ENCODE measurements around the gene GALNT9. TPM values are rescaled to one million over a fixed set of nuclear protein-coding genes. Genes with fewer than 3 reads are reported as not detected.
"Not testable (repeated sequence)": the region's sequence is repeated elsewhere in the genome, so short reads cannot be mapped to it uniquely, and the experiment has no call there.

The GALNT9 gene
- polyA plus RNA-seq, 1 donor: 7.3 TPM

- DNase-seq: no peak
Observed at GRCh38 chr12:132251310-132251709, 78.1 kb downstream of the GALNT9 start.

- no peak for DNase-seq
Observed at GRCh38 chr12:132250707-132251106, 78.7 kb downstream of the GALNT9 start.

DNA sequence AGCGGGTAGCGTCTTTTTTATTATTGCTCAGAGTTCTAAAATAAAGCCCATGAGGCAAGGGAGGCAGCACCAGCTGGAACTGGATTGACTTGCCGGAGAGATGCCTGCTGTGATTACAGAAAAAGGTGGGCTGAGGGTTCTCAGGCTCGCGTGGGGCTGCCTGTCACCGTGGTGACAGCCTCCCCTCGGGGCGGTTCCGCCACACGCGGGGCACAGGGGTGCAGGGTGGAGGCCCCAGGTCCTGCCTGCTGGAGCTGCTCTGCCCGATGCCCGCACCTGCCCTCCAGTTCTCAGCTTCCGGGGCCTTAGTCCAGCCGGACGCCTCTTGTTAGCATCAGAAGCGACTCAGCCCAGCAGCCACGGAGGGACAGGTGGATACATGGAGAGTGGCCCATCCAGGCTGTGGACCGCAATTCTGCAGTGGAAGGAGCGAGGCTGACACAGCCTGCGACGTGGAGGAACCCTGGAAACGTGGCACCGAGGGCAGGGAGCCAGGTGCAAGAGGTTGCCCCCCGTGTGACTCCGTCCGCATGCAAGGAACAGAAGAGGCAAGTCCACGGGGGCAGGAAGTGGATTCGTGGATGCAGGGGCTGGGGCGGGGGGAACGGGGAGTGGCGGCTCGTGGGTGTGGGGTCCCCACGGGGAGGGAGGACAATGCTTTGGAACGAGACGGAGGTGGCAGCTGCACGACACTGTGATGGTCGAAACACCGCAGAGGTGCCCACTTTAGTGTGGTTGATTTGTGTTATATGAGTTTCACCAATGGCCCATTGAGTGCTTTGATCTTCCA lies 79.5 kb downstream of the GALNT9 start:
- DNase-seq: no peak

- no peak for DNase-seq
Observed at GRCh38 chr12:132248453-132249167, 80.8 kb downstream of the GALNT9 start.

DNA sequence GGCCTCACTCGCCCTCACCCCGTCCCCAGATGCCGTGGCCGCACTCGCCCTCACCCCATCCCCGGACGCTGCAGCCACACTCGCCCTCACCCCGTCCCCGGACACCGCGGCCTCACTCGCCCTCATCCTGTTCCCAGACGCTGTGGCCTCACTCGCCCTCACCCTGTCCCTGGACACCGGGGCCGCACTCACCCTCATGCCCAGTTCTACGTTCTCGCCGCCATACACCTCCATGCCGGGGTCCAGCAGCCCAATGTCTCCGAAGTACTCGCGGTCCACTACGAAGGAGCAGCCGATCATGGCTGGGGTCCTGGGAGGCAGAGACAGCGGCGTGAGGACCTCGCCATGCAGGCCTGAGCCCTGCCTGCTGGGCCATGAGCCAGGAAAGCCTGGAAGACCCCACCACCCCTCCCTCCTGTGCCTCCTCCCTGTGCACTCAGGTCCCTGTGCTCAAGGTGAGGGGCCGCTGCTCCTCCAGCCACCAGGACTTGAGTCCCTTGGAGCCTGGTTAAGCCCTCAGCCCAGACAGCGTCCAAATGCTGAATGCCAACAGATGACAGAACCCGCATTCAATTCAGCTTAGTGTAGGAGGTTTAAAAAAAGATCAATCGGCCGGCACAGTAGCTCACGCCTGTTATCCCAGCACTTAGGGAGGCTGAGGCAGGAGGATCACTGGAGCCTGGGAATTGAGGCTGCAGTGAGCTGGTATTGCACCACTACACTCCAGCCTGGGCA lies 81.5 kb downstream of the GALNT9 start:
- DNase-seq: no peak

DNA sequence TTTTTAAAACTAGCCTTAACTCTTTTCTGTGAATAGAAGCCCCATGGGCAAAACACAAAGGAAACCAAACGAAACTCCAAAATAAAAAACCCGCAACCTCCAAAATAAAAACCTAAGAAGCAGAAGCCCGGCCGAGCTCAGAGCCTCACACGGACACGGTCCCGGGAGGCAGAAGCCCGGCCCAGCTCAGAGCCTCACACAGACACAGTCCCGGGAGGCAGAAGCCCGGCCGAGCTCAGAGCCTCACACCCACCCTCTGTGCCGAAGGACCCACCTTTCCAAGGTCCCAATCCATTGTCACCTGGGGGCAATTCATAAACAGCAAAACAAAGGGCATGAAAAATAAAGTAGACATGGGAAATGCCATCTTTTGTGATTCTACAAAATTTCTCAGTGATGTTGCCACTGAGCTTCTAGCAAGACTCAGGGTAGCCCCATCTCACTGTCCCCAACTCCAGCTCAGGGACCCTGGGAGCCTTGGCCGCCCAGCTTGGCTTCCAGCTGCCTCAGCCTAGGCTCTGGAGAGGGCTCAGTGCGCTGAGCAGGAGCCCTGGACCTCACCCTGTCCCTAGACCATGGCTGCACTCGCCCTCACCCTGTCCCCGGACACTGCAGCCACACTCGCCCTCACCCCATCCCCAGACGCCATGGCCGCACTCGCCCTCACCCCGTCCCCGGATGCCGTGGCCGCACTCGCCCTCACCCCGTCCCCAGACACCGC lies 82.2 kb downstream of the GALNT9 start:
- no peak for DNase-seq

DNA sequence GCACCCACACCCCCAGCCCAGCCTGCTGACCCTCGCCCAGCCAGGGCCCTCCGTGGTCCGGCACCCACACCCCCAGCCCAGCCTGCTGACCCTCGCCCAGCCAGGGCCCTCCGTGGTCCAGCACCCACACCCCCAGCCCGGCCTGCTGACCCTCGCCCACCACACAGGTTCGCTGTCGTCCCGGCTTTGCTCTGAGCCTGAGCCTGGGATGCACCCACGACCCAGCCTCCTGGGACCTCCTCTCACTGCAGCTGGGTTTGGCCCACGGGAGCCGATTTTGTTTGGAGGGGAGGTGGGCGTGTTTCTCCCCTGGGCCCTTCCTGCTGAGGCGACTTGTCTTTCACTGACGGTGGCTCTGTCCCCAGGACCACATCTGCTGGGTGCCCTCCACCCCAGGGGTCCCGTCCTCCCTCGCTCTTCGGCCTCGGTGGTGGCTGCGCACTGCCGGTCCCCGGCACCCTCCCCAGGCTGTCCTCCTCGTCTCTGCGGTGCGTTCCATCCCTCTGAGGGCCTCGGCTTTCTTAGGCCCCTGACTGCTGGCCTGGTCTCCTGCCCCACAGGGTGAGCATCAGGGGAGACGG lies 83.8 kb downstream of the GALNT9 start:
- no peak for DNase-seq

DNA sequence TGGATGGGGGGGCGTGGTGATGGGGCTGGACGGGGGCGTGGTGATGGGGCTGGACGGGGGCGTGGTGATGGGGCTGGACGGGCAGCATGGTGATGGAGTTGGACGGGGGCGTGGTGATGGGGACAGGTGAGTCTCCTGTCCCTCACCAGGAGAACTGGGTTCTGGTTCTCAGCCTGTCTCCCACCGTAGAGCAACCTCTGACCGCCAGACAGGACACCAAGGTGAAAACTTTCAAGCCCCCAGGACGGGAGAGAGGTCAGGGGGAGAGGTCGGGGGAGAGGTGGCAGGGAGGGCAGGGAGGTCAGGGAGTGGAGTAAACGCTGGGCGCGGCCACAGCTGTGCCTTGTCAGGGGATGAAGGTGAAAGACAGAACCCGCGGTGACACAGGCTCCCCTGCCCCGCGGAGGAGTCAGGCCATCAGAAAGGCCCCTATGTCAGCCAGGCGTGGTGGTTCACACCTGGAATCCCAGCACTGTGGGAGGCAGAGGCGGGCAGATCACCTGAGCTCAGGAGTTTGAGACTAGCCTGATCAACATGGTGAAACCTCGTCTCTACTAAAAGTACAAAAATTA lies 84.6 kb downstream of the GALNT9 start:
- no peak for DNase-seq

GRCh38 chr12:132243596-132244310 lies 85.6 kb downstream of the GALNT9 start:
- no peak for DNase-seq

GRCh38 chr12:132243171-132243570 lies 86.2 kb downstream of the GALNT9 start:
- not testable (repeated sequence) for DNase-seq

- DNase-seq: not testable (repeated sequence)
Observed at GRCh38 chr12:132240669-132241007, 88.8 kb downstream of the GALNT9 start.

DNA sequence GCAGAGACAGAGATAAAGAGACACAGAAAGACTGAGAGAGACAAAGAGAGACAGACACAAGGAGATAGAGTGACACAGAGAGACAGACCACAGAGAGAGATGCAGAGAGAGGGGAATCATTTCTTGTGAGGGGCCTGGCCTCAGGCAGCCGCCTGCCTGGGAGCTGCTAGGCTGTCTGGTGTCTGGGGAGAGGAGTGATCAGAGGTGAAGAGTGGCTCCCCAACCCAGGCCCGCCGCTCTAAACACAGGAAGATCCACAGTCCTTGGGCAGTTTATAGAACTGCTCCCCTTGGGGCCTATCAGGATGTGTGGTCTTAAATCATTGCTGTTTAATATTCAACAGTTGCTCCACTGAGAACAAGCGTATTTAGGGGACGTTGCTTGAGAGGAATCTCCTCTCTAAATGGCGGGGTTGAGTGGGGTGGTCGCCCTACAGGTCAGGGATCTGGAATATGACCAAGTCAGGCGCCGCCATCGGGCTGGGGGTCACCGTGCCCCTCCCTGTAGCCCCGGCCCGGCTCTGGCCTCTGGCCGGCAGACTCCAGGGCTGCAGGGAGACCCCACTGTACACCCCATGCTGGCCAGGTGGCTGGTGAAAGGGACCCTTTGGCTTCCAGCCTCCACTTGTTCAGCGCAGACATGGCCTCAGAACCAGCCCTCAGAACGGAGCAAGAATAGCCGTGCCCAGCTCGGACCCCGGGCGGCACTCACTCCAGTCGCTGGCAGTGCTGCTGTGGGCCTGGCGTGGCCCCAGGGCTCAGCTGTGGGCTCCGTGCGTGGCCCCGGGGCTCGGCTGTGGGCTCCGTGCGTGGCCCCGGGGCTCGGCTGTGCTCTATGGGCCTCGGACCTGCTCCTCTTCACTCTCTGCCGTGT lies 89.4 kb downstream of the GALNT9 start:
- no peak for DNase-seq

DNA sequence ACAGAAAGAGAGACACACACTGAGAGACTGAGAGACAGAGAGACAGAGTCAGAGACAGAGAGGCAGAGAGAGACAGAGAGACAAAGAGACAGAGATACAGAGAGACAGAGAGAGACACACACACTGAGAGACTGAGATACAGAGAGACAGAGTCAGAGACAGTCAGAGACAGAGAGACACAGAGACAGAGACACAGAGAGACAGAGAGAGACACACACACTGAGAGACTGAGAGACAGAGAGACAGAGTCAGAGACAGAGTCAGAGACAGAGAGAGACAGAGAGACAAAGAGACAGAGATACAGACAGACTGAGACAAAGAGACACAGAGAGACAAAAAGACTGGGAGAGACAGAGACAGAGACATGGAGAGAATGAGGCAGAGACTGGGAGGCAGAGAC lies 90.0 kb downstream of the GALNT9 start:
- no peak for DNase-seq

DNA sequence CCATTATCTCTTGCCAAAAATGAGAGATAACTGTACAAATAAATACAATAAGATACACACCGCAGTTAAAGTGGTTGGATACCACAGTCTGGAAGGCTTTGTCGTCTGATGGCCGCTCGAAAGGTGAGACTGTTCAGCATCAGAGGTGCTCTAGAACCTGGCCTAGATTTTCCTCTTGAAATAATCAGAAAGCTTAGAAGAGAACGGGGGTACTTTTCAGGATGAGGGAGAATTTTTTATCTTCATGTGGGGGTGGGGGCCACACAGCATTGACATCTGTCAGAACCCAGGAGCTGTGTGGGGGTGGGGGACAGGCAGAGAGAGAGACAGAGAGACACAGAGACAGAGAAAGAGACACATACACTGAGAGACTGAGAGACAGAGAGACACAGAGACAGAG lies 90.5 kb downstream of the GALNT9 start:
- DNase-seq: no peak

DNA sequence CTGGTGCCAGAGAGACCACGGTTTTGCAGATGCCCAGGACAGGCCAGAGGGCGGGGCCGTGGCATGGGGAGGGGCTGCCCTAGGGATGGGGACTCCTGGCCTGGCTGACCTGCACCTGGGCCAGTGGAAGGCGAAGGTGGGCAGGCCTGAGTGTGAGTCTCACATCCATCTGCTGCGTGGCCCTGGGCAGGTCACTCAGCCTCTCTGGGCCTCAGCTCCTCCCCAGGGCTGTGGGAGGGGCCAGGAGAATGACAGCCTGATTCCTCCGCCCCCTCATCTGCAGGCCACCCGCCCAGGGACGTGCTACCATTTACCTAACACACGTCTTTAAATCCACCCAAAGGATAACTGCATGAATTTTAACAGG lies 90.9 kb downstream of the GALNT9 start:
- no peak for DNase-seq

- DNase-seq: no peak
Observed at GRCh38 chr12:132237772-132238487, 91.5 kb downstream of the GALNT9 start.

DNA sequence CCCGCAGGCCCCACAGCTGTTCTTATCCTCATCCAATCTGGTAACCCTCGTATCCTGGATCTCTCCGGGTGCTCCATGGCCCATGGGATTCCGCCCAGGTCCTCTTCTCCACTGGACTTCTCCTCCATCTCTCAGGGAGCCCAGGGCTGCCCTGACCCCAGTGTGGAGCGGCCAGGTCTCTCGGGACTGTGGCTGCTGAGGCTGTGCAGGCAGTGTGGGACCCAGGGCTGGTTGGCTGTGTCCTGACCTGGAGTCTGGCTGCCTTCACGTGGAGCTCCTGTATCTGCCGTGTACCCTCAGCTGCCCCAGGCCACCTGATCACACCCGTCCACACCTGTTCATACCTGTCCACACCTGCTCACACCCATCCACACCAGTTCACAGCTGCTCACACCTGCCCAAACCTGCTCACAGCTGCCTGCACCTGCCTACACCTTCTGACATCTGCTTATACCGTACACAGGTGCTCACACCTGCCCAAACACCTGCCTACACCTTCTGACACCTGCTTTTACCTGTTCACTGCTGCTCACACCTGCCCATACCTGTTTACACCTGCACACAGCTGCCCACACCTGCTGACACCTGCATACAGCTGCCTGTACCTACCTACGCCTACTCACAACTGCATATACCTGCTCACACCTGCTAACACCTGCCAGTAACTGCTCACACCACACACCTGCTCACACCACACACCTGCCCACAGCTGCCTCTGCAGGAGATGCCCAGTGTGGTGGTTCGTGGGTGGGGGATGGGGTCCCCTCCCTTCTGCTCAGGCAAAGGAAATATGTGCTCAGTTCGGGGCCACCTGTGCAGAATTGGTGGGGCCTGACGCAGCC lies 92.2 kb downstream of the GALNT9 start:
- no peak for DNase-seq
